ENCODE measurements around the gene ZNF775. TPM values are rescaled to one million over a fixed set of nuclear protein-coding genes. Genes with fewer than 3 reads are reported as not detected.

ZNF775 gene
- total RNA-seq, 1 donor from 2014 or later: 17.1 TPM

- no peak for DNase-seq (ENCODE audit: low spot score in 2 of 2)
- Histone ChIP-seq H3K9me3 (no peaks in the 10 kb centered on the region), H3K36me3 (peaks cover 2 to 8% of the 10 kb centered on the region in 2 donors), H3K27me3 (no peaks in the 10 kb centered on the region), H3K4me3 (no peak overlapping the region), H3K4me1 (peaks cover 8 to 11% of the 10 kb centered on the region in 2 donors), H3K27ac (no peak overlapping the region)
- intact Hi-C loops (cut with DNase I): loop anchor here (5.0 kb wide), 1 partner anchor 744 kb away; no protein-coding TSS in a partner anchor
- TF ChIP-seq CTCF (IDR thresholded peaks at IDR 0.05): no peak
These were observed 13.3 kb upstream of the ZNF775 start for GRCh38 chr7:150365673-150366398.

- Histone ChIP-seq H3K4me1 (peaks cover 8 to 11% of the 10 kb centered on the region in 2 donors), H3K4me3 (peak overlapping the region; percentile 96 to 97), H3K9me3 (no peaks in the 10 kb centered on the region), H3K27me3 (no peaks in the 10 kb centered on the region), H3K27ac (peak overlapping the region; percentile 90), H3K36me3 (peaks cover 20 to 26% of the 10 kb centered on the region in 2 donors)
- no peak for DNase-seq (ENCODE audit: low spot score in 2 of 2)
- no peak for TF ChIP-seq CTCF (IDR thresholded peaks at IDR 0.05)
- intact Hi-C loops (cut with DNase I): loop anchor here (2.0 to 5.0 kb wide), 3 partner anchors 27 to 745 kb away; partner anchors contain the start of gene RARRES2
These were observed 11.4 kb upstream of the ZNF775 start for GRCh38 chr7:150367677-150368095.

GRCh38 chr7:150368096-150368883 is 10.8 kb upstream of the ZNF775 start, which contains the start of gene REPIN1:
REPIN1 (plus strand) TSS chr7:150368822; CDS start chr7:150369712, 890 bp downstream.
- Histone ChIP-seq H3K27ac (peak within 1 kb of the TSS; percentile 90), H3K36me3 (peaks cover 26 to 32% of the 10 kb centered on the region in 2 donors), H3K4me3 (peak within 1 kb of the TSS; percentile 96 to 97), H3K9me3 (no peaks in the 10 kb centered on the region), H3K4me1 (peaks cover 8 to 11% of the 10 kb centered on the region in 2 donors), H3K27me3 (no peaks in the 10 kb centered on the region)
- peak; percentile 75 to 96 for DNase-seq (ENCODE audit: low spot score in 2 of 2)
- intact Hi-C loops (cut with DNase I): loop anchor here (2.0 to 5.0 kb wide), 3 partner anchors 27 to 746 kb away; partner anchors contain the start of gene RARRES2
- no peak for TF ChIP-seq CTCF (IDR thresholded peaks at IDR 0.05)

GRCh38 chr7:150368884-150369747 is 10.0 kb upstream of the ZNF775 start:
- Histone ChIP-seq H3K4me1 (peaks cover 8 to 11% of the 10 kb centered on the region in 2 donors), H3K27ac (peak overlapping the region; percentile 90), H3K9me3 (no peaks in the 10 kb centered on the region), H3K36me3 (peaks cover 29 to 41% of the 10 kb centered on the region in 2 donors), H3K27me3 (no peaks in the 10 kb centered on the region), H3K4me3 (peak overlapping the region; percentile 96 to 97)
- peak in 1 of 2 donors; percentile 83 for DNase-seq (ENCODE audit: low spot score in 2 of 2)
- no peak for TF ChIP-seq CTCF (IDR thresholded peaks at IDR 0.05)
- intact Hi-C loops (cut with DNase I): loop anchor here (1.0 to 5.0 kb wide), 4 partner anchors 10 to 747 kb away; partner anchors contain the start of genes RARRES2 and ZNF775
